SK-N-SH treated with all-trans-retinoic acid at 6 μM for 48 hours (cell line): ENCODE data around the gene PAPSS2.

Experiments
- ARNTL ChIP-seq: fragments of 450-650 bp; formaldehyde crosslinking; IDR thresholded peaks from 2 replicates; pipeline ENCODE4 v1.5.0; 2020; ENCODE audit warnings: low read depth, mild to moderate bottlenecking, moderate library complexity, borderline replicate concordance
- CSDC2 ChIP-seq: fragments of 250-450 bp; sonication (Bioruptor Pico); IDR thresholded peaks from 2 replicates; pipeline ENCODE4 v1.5.0; 2020; ENCODE audit warnings: mild to moderate bottlenecking, moderate library complexity
- ESRRG ChIP-seq: fragments of 250-450 bp; sonication (Bioruptor Pico); IDR thresholded peaks from 2 replicates; pipeline ENCODE4 v1.6.1; 2021; ENCODE audit warnings: mild to moderate bottlenecking
- ISL1 ChIP-seq: fragments of 250-450 bp; sonication (Bioruptor Pico); IDR thresholded peaks from 2 replicates; pipeline ENCODE4 v2.1.2; 2022; ENCODE audit warnings: mild to moderate bottlenecking, moderate library complexity
- RARB ChIP-seq: fragments of 250-450 bp; sonication (Bioruptor Pico); IDR thresholded peaks from 2 replicates; pipeline ENCODE4 v1.8.0; 2021; ENCODE audit warnings: mild to moderate bottlenecking, moderate library complexity

DNA sequence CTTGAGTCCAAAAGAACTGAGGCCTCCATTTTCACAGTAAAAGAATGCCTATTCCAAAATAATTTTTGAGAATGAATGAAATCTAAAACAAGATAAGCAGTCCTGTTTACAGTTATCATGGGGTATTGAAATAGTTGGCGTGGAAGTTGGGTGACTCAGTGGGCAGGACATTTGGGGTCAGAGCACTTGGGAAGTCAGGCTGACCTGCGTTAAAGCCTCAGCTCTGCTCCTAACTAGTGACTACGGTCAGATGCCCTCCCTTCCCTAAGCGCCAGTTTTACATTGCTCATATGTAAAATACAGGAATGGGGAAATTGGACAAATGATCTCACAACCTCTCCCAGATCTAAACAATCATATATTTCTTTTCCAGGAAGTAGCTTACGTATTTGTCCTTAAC is 2.3 kb upstream of the PAPSS2 start:
- no peak for TF ChIP-seq RARB (CRISPR knock-in tag)
- no peak for TF ChIP-seq ESRRG (CRISPR knock-in tag)
- no peak for TF ChIP-seq CSDC2 (CRISPR knock-in tag)
- TF ChIP-seq ARNTL: no peak
- no peak for TF ChIP-seq ISL1 (CRISPR knock-in tag)
